ENCODE measurements around the gene MAP4K2.
A peak's percentile ranks its signal among the peaks of the same experiment; 100 is the strongest.
"Not testable (repeated sequence)": the region's sequence is repeated elsewhere in the genome, so short reads cannot be mapped to it uniquely, and the experiment has no call there.

MAP4K2 gene

GRCh38 chr11:64838600-64839334 lies 35.8 kb upstream of the MAP4K2 start:
- DNase-seq (ENCODE audit: low spot score): no peak

GRCh38 chr11:64837887-64838351 lies 34.9 kb upstream of the MAP4K2 start:
- no peak for DNase-seq (ENCODE audit: low spot score)

DNA sequence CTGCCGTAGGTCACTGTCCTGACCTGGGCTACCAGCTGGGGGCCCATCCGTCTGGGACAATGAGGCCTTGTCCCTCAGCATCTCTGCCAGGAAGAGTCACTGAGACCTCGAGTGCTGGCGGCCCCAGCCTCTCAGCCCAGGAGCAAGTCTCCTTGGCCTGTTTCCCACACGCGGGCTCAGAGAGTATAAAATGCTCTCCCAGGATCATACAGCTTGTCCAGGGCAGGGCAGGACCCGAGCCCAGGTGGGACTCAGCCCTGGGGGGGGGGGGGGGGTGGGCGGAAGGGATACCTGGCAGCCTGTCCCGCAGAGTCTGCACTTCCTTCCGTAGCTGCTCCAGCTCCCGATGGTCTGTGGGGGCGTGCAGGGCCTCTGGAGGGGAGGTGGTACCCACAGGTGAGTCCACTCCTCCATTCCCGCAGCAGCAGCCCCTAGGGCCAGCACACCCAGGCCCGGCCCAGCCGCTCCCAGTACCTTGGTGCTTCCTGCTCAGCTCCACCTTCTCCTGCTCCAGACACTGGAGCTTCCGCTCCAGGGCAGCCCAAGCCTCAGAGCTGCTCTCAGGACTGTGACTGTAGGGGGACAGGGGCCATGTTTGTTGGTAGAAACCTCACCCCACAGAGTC lies 33.5 kb upstream of the MAP4K2 start:
- no peak for DNase-seq (ENCODE audit: low spot score)

- DNase-seq (ENCODE audit: low spot score): no peak
Observed at GRCh38 chr11:64835616-64836447, 32.8 kb upstream of the MAP4K2 start.

DNA sequence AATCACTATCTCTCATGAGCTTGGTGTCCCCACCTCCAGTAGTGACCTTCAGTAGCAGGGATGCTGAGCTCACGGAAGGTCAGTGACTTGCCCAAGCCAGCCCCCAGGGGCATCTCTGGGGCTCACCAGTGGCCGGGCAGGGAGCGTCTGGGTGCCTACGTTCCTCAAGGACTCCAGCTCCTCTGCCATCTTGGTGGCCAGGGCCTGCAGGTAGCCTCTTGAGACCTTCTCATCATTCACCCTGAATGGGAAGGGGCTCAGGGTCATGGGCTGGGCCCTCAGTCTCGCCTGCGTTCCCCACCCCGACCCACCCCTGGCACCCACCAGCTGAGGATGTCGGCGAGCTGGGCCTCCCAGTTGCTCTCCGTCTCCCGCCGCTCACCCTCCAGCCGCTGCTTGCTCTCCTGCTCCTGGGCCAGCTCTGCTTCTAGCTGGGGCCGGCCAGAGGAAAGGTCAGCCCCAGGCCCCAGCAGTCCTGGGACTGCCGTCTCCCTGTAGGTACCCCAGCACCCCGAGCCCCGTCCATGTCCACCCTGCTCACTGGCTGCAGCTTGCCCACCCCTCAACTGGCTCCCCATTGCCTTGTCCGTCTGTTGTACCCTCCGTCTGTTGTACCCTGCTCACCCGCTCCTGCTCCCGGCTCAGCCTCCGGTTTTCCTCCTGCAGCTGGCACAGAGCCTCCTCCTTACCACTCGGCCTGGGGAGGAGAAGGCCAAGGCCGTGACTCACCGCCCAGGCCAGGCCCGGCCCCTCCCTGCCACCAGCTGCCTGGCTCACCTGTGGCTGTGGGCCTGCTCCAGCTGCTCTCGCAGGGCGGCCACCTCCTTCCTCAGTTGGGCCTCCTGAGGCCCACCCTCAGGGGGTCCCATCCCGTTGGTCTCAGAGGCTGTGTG lies 32.0 kb upstream of the MAP4K2 start:
- no peak for DNase-seq (ENCODE audit: low spot score)

- DNase-seq (ENCODE audit: low spot score): no peak
Observed at GRCh38 chr11:64834031-64834722, 31.2 kb upstream of the MAP4K2 start.

GRCh38 chr11:64833509-64833908 lies 30.5 kb upstream of the MAP4K2 start:
- DNase-seq (ENCODE audit: low spot score): no peak

DNA sequence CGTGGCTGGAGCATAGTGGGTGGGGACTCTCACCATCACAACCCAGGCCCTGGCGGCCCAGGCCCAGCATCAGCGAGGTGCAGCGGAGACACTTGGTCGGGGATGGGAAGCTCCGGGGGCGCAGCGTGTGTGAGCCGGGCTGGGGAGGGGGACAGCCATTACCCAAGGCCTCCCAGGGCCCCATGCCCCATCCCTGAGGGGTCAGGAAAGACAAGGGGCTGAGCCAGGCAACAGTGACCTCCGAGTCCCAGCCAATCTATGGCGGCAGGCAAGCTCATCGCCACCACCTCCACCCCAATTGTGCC lies 30.1 kb upstream of the MAP4K2 start:
- no peak for DNase-seq (ENCODE audit: low spot score)

GRCh38 chr11:64832467-64833197 lies 29.6 kb upstream of the MAP4K2 start:
- no peak for DNase-seq (ENCODE audit: low spot score)

GRCh38 chr11:64831411-64831891 lies 28.4 kb upstream of the MAP4K2 start:
- DNase-seq (ENCODE audit: low spot score): no peak

- DNase-seq (ENCODE audit: low spot score): no peak
Observed at GRCh38 chr11:64829536-64830251, 26.7 kb upstream of the MAP4K2 start.

DNA sequence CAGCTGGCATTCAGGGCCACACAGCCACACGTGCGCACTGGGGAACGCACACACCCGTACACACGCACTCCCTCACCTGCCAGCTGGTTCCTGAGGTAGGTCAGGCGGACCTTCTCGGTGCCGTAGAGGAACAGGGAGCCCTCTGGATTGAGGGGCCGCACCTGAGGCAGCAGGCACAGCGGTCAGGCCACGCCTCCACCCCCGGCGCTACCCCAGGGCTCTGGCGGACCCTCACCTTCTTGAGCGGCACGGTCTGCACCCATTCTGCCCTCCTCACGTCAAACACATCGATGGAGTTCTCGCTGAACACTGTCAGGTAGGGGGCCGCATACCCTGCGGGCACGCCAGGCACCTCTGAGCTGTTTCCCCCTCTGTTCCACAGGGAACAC lies 24.4 kb upstream of the MAP4K2 start:
- DNase-seq (ENCODE audit: low spot score): no peak

- no peak for DNase-seq (ENCODE audit: low spot score)
Observed at GRCh38 chr11:64826578-64827450, 23.8 kb upstream of the MAP4K2 start.

GRCh38 chr11:64826062-64826461 lies 23.0 kb upstream of the MAP4K2 start:
- no peak for DNase-seq (ENCODE audit: low spot score)

- DNase-seq (ENCODE audit: low spot score): no peak
Observed at GRCh38 chr11:64823568-64824119, 20.6 kb upstream of the MAP4K2 start.

DNA sequence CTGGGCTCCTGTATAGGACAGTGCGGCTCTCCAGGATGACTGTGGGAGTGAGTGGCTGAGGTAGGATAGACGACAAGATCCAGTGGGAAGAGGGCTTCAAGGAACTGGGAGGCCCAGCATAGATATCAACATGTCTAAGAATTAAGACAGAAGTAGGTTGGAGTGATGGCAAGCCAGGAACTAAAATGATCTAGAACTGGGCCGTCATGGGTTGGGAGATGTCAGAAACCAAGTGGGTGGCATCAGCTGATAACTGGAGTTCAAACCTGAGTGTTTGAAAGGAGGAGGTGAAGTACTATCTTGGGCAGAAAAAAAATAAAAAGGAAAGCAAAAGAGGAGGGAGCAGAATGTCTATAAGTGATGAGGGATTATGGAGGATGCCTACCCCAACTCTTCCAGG lies 14.5 kb upstream of the MAP4K2 start:
- no peak for DNase-seq (ENCODE audit: low spot score)

- DNase-seq (ENCODE audit: low spot score): not testable (repeated sequence)
Observed at GRCh38 chr11:64815433-64815832, 12.4 kb upstream of the MAP4K2 start.

GRCh38 chr11:64814712-64815187 lies 11.7 kb upstream of the MAP4K2 start:
- DNase-seq (ENCODE audit: low spot score): peak; percentile 74
